NCI-H2196 treated with DMSO at 0.1 percent for 48 hours (cell line): Measurements from ENCODE around the gene UTP18.
A peak's percentile ranks its signal among the peaks of the same experiment; 100 is the strongest.
"Not testable (repeated sequence)": the region's sequence is repeated elsewhere in the genome, so short reads cannot be mapped to it uniquely, and the experiment has no call there.

ENCODE experiments used
- DNase-seq: peaks from one replicate; lab custom pipeline; 2025; ENCODE audit not compliant: unreplicated experiment; lab: John Stamatoyannopoulos, UW

The UTP18 gene

GRCh38 chr17:51260237-51261023, at the start of gene UTP18:
UTP18 (plus strand) TSS chr17:51260546; CDS start chr17:51260585, 39 bp downstream.
- DNase-seq, result peak; percentile 96

GRCh38 chr17:51214920-51215319, 45.4 kb upstream of the UTP18 start:
- DNase-seq, result no peak

GRCh38 chr17:51217946-51218345, 42.4 kb upstream of the UTP18 start:
- no peak for DNase-seq

- no peak for DNase-seq
Observed at GRCh38 chr17:51221322-51221721, 39.0 kb upstream of the UTP18 start.

GRCh38 chr17:51224402-51225262, 35.7 kb upstream of the UTP18 start:
- DNase-seq, result no peak

GRCh38 chr17:51225523-51225922, 34.8 kb upstream of the UTP18 start:
- not testable (repeated sequence) for DNase-seq

GRCh38 chr17:51228161-51228560, 32.2 kb upstream of the UTP18 start:
- no peak for DNase-seq

- no peak for DNase-seq
Observed at GRCh38 chr17:51229889-51230288, 30.5 kb upstream of the UTP18 start.

- no peak for DNase-seq
Observed at GRCh38 chr17:51230306-51230705, 30.0 kb upstream of the UTP18 start.

- DNase-seq, result no peak
Observed at GRCh38 chr17:51231999-51232398, 28.3 kb upstream of the UTP18 start.

GRCh38 chr17:51234162-51234561, 26.2 kb upstream of the UTP18 start:
- no peak for DNase-seq

- DNase-seq, result no peak
Observed at GRCh38 chr17:51238255-51238887, 22.0 kb upstream of the UTP18 start.

GRCh38 chr17:51240275-51240674, 20.1 kb upstream of the UTP18 start:
- DNase-seq, result no peak

- DNase-seq, result no peak
Observed at GRCh38 chr17:51244041-51244440, 16.3 kb upstream of the UTP18 start.

GRCh38 chr17:51245535-51245934, 14.8 kb upstream of the UTP18 start:
- DNase-seq, result no peak

GRCh38 chr17:51250314-51250840, 10.0 kb upstream of the UTP18 start:
- DNase-seq, result no peak

- no peak for DNase-seq
Observed at GRCh38 chr17:51251010-51251409, 9.3 kb upstream of the UTP18 start.

- DNase-seq, result no peak
Observed at GRCh38 chr17:51255673-51256072, 4.7 kb upstream of the UTP18 start.

GRCh38 chr17:51256101-51256500, 4.2 kb upstream of the UTP18 start:
- no peak for DNase-seq

GRCh38 chr17:51257150-51258081, 2.9 kb upstream of the UTP18 start:
- no peak for DNase-seq
